SK-N-SH treated with all-trans-retinoic acid at 6 μM for 48 hours (cell line): ENCODE results near the gene CHST14.

Experiments used
- ARNTL ChIP-seq: fragments of 450-650 bp; formaldehyde crosslinking; IDR thresholded peaks from 2 replicates; pipeline ENCODE4 v1.5.0; 2020; ENCODE audit warnings: low read depth, mild to moderate bottlenecking, moderate library complexity, borderline replicate concordance
- CSDC2 ChIP-seq: fragments of 250-450 bp; sonication (Bioruptor Pico); IDR thresholded peaks from 2 replicates; pipeline ENCODE4 v1.5.0; 2020; ENCODE audit warnings: mild to moderate bottlenecking, moderate library complexity
- GLIS3 ChIP-seq: fragments of 250-450 bp; sonication (Bioruptor Pico); IDR thresholded peaks from 2 replicates; pipeline ENCODE4 v1.5.0; 2020; ENCODE audit warnings: mild to moderate bottlenecking, moderate library complexity
- ISL1 ChIP-seq: fragments of 250-450 bp; sonication (Bioruptor Pico); IDR thresholded peaks from 2 replicates; pipeline ENCODE4 v2.1.2; 2022; ENCODE audit warnings: mild to moderate bottlenecking, moderate library complexity
- PATZ1 ChIP-seq: fragments of 250-450 bp; sonication (Bioruptor Pico); IDR thresholded peaks from 2 replicates; pipeline ENCODE4 v1.8.0; 2020; ENCODE audit warnings: mild to moderate bottlenecking, moderate library complexity, borderline replicate concordance
- PPARA ChIP-seq: fragments of 250-450 bp; sonication (Bioruptor Pico); IDR thresholded peaks from 2 replicates; pipeline ENCODE4 v1.5.0; 2020; ENCODE audit warnings: mild to moderate bottlenecking, borderline replicate concordance
- RARB ChIP-seq: fragments of 250-450 bp; sonication (Bioruptor Pico); IDR thresholded peaks from 2 replicates; pipeline ENCODE4 v1.8.0; 2021; ENCODE audit warnings: mild to moderate bottlenecking, moderate library complexity
- TCF4 ChIP-seq: fragments of 250-450 bp; sonication (Bioruptor Pico); IDR thresholded peaks from 2 replicates; pipeline ENCODE4 v1.8.0; 2021; ENCODE audit warnings: mild to moderate bottlenecking, moderate library complexity, borderline replicate concordance
- ZC3H10 ChIP-seq: fragments of 250-450 bp; sonication (Bioruptor Pico); IDR thresholded peaks from 2 replicates; pipeline ENCODE4 v1.5.1; 2021; ENCODE audit warnings: mild to moderate bottlenecking, moderate library complexity
- ZFP3 ChIP-seq: fragments of 250-450 bp; sonication (Bioruptor Pico); IDR thresholded peaks from 2 replicates; pipeline ENCODE4 v1.5.0; 2020; ENCODE audit warnings: mild to moderate bottlenecking, moderate library complexity
- ZFP30 ChIP-seq: fragments of 450-650 bp; formaldehyde crosslinking; IDR thresholded peaks from 2 replicates; pipeline ENCODE4 v1.5.0; 2022; ENCODE audit warnings: mild to moderate bottlenecking, moderate library complexity
- TF ChIP-seq, protein P1 (sequence below): fragments of 250-450 bp; sonication (Bioruptor Pico); IDR thresholded peaks from 2 replicates; pipeline ENCODE4 v1.5.0; 2020; ENCODE audit warnings: mild to moderate bottlenecking, moderate library complexity

DNA sequence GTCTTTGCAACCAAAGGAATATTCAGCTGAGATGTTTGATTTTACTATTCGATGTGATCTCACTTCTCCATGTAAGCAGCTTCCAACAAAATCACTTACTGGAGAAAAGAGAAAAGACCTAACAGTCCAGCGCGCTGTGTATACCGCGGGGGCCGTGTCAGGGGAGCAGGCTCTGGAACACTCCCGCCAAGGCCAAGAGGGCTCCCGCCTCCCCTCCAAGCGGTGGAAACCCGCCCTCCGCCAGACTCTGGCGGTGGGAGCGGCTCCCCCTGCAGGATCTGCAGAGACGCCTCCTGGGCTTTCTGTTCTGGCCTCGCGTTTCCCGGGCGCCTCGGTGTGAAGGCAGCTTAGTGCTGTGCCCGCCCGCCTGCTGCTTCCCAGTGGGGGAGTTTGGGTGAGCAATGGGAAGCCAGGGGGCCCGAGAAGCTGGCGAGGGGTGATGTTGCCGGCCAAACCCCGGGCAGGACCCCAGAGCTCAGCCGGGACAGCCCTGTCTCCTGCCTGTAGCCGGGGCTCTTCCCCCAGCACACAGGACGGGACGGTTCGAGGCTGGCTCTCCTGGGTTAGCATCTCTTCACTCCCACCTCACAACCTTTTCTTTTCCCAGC, 36.3 kb downstream of the CHST14 start:
- TF ChIP-seq ZFP30 (CRISPR knock-in tag) = no peak
- TF ChIP-seq RARB (CRISPR knock-in tag) = no peak
- no peak for TF ChIP-seq TCF4
- TF ChIP-seq PPARA = no peak
- TF ChIP-seq ZC3H10 = no peak
- TF ChIP-seq CSDC2 = no peak
- no peak for TF ChIP-seq ARNTL (CRISPR knock-in tag)
- no peak for TF ChIP-seq GLIS3
- no peak for TF ChIP-seq PATZ1 (CRISPR knock-in tag)
- TF ChIP-seq, protein P1, sequence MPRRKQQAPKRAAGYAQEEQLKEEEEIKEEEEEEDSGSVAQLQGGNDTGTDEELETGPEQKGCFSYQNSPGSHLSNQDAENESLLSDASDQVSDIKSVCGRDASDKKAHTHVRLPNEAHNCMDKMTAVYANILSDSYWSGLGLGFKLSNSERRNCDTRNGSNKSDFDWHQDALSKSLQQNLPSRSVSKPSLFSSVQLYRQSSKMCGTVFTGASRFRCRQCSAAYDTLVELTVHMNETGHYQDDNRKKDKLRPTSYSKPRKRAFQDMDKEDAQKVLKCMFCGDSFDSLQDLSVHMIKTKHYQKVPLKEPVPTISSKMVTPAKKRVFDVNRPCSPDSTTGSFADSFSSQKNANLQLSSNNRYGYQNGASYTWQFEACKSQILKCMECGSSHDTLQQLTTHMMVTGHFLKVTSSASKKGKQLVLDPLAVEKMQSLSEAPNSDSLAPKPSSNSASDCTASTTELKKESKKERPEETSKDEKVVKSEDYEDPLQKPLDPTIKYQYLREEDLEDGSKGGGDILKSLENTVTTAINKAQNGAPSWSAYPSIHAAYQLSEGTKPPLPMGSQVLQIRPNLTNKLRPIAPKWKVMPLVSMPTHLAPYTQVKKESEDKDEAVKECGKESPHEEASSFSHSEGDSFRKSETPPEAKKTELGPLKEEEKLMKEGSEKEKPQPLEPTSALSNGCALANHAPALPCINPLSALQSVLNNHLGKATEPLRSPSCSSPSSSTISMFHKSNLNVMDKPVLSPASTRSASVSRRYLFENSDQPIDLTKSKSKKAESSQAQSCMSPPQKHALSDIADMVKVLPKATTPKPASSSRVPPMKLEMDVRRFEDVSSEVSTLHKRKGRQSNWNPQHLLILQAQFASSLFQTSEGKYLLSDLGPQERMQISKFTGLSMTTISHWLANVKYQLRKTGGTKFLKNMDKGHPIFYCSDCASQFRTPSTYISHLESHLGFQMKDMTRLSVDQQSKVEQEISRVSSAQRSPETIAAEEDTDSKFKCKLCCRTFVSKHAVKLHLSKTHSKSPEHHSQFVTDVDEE (CRISPR knock-in tag) = no peak
- TF ChIP-seq ZFP3 (CRISPR knock-in tag) = no peak
- no peak for TF ChIP-seq ISL1 (CRISPR knock-in tag)
